HG03103 (cell line): Measurements from ENCODE around the gene DUSP7.
A peak's percentile ranks its signal among the peaks of the same experiment; 100 is the strongest.

Experiments
- ATAC-seq: cut with Tn5 transposase; IDR thresholded peaks from one replicate; pipeline ENCODE4 v1.9.1; 2021; ENCODE audit warnings: low read depth; ENCODE audit not compliant: unreplicated experiment

DUSP7 gene

GRCh38 chr3:52069135-52069534 lies 12.8 kb upstream of the DUSP7 start:
- no peak for ATAC-seq

- no peak for ATAC-seq
Observed at GRCh38 chr3:52068730-52069129, 12.4 kb upstream of the DUSP7 start.

- ATAC-seq, result no peak
Observed at GRCh38 chr3:52068055-52068571, 11.7 kb upstream of the DUSP7 start.

GRCh38 chr3:52067526-52067925 lies 11.2 kb upstream of the DUSP7 start:
- ATAC-seq, result no peak

GRCh38 chr3:52067046-52067445 lies 10.7 kb upstream of the DUSP7 start:
- no peak for ATAC-seq

- no peak for ATAC-seq
Observed at GRCh38 chr3:52065264-52065756, 8.9 kb upstream of the DUSP7 start.

- ATAC-seq, result no peak
Observed at GRCh38 chr3:52064561-52064960, 8.2 kb upstream of the DUSP7 start.

GRCh38 chr3:52063026-52063723 lies 6.8 kb upstream of the DUSP7 start:
- ATAC-seq, result no peak

GRCh38 chr3:52062505-52062904 lies 6.1 kb upstream of the DUSP7 start:
- ATAC-seq, result peak; percentile 43

- ATAC-seq, result no peak
Observed at GRCh38 chr3:52061121-52061910, 4.9 kb upstream of the DUSP7 start.

- no peak for ATAC-seq
Observed at GRCh38 chr3:52059781-52060180, 3.4 kb upstream of the DUSP7 start.

GRCh38 chr3:52057812-52058495 lies 1.6 kb upstream of the DUSP7 start:
- ATAC-seq, result no peak

- ATAC-seq, result peak; percentile 70
Observed at GRCh38 chr3:52056968-52057811, 819 bp upstream of the DUSP7 start.

- ATAC-seq, result no peak
Observed at GRCh38 chr3:52055537-52056351, 627 bp downstream of the DUSP7 start.

GRCh38 chr3:52054661-52055511 lies 1.5 kb downstream of the DUSP7 start:
- no peak for ATAC-seq

- ATAC-seq, result no peak
Observed at GRCh38 chr3:52053307-52054304, 2.8 kb downstream of the DUSP7 start.

GRCh38 chr3:52052831-52053306 lies 3.5 kb downstream of the DUSP7 start:
- ATAC-seq, result no peak
